ENCODE data around the gene PTPN4. TPM values are rescaled to one million over a fixed set of nuclear protein-coding genes. Genes with fewer than 3 reads are reported as not detected.

Gene PTPN4, protein sequence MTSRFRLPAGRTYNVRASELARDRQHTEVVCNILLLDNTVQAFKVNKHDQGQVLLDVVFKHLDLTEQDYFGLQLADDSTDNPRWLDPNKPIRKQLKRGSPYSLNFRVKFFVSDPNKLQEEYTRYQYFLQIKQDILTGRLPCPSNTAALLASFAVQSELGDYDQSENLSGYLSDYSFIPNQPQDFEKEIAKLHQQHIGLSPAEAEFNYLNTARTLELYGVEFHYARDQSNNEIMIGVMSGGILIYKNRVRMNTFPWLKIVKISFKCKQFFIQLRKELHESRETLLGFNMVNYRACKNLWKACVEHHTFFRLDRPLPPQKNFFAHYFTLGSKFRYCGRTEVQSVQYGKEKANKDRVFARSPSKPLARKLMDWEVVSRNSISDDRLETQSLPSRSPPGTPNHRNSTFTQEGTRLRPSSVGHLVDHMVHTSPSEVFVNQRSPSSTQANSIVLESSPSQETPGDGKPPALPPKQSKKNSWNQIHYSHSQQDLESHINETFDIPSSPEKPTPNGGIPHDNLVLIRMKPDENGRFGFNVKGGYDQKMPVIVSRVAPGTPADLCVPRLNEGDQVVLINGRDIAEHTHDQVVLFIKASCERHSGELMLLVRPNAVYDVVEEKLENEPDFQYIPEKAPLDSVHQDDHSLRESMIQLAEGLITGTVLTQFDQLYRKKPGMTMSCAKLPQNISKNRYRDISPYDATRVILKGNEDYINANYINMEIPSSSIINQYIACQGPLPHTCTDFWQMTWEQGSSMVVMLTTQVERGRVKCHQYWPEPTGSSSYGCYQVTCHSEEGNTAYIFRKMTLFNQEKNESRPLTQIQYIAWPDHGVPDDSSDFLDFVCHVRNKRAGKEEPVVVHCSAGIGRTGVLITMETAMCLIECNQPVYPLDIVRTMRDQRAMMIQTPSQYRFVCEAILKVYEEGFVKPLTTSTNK
- 5.3 and 11.1 TPM in 2 replicates for total RNA-seq (2014; rRNA removed; shearing (Covaris generic); ENCODE audit: low replicate concordance)

DNA sequence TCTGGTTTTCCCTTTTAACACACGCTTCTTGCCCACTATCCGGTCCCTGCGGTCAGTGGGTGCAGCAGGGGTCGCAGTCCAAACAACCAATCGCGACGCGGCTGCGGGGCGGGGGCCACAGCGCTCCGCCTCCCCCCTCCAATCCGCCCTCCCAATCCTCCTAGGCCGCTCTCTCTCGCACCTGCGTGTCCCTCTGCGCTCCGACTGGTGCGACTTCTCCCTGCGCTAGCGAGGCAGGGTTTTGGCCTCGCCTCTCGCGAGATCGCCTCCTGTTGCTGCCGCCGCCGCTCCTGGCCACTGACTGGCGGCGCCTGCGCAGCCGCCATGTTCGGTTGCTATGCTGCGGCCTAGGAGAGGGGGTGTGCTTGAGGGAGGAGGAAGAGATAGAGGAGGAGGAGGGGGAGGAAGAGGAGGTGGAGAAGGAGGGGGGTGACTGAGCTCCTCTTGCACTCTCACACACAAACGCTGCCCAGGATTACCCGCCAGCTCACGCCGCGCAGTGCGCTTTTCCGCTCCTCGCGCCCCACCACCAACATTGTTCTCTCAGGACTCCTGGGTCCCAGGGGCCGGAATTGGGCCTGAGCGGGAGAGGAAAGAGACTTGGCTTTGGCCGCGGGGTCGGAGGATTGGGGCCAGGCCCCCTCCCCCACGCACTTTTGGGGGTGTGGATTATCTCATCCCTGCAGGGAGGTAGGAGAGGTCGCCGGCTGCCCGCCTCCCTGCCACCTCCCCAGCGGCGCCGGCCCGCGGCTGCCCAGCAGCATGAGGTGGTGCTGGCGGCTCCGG is at the start of gene PTPN4:
Gene PTPN4 (plus strand): TSS at position 472 of the 786 bp plus-strand sequence. CDS start 49,932 bp downstream, outside the sequence.
- DNase-seq = peak; percentile 97
- Histone ChIP-seq H3K4me3 (peak within 1 kb of the TSS; percentile 71), H3K36me3 (no peaks in the 10 kb centered on the region), H3K27me3 (no peaks in the 10 kb centered on the region), H3K9me3 (no peaks in the 10 kb centered on the region)

DNA sequence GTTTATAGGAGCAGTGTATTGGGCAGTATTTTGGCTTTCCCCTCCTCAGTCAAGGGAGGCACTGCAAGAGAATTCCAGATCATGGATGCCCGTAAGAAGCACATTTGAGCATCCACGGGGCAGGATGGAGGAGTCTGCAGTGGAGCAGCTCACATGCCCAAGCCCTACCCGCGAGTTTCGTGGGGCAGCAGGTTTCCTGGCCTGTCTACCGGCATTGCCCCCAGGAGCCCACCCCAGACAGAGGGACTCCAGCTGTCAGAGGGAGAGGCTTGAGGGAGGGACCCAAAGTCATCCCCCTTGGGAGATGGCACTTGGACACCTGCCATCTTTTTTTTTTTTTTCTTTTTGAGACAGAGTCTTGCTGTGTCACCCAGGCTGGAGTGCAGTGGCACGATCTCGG is 49.4 kb upstream of the PTPN4 start:
- H3K36me3 ChIP-seq = no peaks in the 10 kb centered on the region
- DNase-seq = no peak
- H3K27me3 ChIP-seq = no peaks in the 10 kb centered on the region
- H3K9me3 ChIP-seq = no peaks in the 10 kb centered on the region
- no peak overlapping the region for H3K4me3 ChIP-seq

DNA sequence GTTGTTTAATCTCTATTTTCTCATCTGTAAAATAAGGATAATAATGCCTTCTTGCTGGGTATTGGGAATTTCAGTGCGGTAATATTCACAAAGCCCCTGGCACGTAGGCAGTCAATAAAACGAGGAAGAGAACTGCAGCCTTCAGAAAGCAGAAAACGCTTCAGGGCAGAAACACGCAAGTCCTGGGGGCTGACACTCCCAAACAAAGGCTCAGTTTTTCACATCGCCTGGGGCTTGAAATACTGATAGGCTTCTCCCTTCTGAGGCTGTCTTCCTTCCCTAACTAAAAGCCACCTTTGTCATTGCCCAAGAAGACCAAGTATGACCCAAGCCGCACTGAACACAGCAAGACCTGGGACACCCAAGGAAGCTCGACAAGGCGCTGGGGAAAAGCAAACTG is 48.4 kb upstream of the PTPN4 start:
- H3K27me3 ChIP-seq = no peaks in the 10 kb centered on the region
- H3K9me3 ChIP-seq = no peaks in the 10 kb centered on the region
- no peaks in the 10 kb centered on the region for H3K36me3 ChIP-seq
- no peak overlapping the region for H3K4me3 ChIP-seq
- no peak for DNase-seq

DNA sequence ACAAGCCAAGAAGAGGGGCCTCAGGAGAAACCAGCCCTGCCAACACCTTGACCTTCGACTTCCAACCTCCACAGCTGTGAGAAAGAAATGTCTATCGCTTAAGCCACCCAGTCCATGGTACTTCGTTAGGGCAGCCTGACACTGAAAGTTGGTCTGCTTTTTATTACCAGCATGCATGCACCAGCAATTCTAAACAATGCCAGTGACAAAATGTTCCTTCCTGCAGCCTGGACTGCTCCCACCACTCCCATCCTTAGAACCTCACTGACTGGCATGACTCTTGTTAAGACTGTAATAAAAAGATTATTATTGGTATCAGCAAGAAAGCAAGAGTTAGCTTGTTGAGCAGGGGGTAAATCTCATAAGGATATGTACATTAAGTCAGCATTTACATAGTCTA is 47.2 kb upstream of the PTPN4 start:
- no peaks in the 10 kb centered on the region for H3K9me3 ChIP-seq
- no peaks in the 10 kb centered on the region for H3K27me3 ChIP-seq
- no peaks in the 10 kb centered on the region for H3K36me3 ChIP-seq
- H3K4me3 ChIP-seq = no peak overlapping the region
- no peak for DNase-seq

DNA sequence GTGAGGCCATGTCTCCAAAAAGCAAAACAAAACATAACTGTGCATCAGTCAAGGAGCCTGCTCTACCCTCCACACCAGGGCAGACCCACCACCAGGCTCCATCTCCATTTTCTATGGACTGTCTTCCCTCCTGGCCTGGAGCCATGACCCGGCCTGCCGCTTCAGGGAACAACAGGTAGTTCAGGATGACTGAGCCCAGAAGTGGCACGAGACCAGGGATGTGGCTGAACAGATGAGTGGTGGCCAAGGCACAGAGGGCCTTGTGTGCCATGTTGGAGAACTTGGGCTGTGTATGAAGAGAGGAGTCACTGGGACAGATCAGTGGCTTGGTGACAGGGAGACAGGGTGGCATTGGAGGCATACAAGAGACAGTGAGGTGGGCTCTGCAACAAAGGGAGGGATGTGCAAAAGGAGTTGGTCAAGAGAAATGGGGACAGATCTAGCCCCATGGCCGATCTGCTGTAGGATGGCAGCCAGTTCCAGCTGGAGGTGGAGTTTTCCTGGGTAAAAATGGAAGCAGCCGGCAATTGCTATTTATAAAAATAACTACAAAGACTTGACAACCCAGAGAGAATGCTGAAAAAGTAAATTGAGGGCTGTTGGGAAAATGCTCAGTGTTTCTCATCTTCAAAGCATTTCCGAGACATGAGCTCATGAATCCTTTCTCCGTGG is 45.8 kb upstream of the PTPN4 start:
- Histone ChIP-seq H3K36me3 (no peaks in the 10 kb centered on the region), H3K4me3 (no peak overlapping the region), H3K9me3 (no peaks in the 10 kb centered on the region), H3K27me3 (no peaks in the 10 kb centered on the region)
- DNase-seq = no peak

DNA sequence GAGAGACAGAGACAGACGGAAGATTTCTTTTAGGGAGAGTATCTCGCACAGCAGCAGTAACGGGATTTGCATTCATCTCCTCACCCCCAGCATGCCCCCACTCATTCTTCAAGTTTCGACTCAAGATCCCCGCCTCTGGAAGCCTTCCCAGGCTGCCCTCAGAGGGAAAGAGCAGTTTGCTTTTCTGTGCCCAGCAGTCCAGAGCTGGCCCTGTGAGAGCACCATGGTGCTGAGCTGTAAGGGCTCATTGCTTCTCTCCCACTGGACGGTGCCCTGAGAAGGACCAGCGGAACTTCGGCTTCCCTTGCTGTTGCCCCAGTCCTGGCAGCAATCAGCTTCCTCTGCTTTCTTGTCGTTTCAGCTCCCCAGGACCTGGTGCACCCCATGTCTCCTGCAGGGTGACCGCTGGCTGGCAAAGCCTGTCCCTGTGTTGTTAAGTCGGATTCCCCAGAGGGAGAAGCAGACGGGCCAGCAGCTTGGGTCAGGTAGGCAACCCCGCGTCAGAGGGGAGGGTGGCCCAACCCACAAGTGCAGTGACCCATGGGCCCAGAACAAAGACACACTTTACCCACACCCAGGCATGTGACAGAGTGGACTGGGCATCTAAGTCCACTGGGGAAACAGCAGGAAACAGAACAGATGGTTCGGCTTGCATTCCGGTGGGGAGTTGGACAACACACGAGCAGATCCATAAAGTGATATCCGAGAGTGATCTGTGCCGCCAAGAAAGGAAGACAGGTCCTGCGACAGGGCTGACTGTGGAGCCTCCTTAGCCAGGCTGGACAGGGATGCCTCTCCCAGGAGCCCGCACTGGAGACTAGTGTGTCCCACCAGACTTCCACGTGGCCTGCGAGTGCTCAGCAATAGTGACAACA is 44.1 kb upstream of the PTPN4 start:
- H3K27me3 ChIP-seq = no peaks in the 10 kb centered on the region
- H3K9me3 ChIP-seq = no peaks in the 10 kb centered on the region
- no peaks in the 10 kb centered on the region for H3K36me3 ChIP-seq
- no peak overlapping the region for H3K4me3 ChIP-seq
- no peak for DNase-seq

DNA sequence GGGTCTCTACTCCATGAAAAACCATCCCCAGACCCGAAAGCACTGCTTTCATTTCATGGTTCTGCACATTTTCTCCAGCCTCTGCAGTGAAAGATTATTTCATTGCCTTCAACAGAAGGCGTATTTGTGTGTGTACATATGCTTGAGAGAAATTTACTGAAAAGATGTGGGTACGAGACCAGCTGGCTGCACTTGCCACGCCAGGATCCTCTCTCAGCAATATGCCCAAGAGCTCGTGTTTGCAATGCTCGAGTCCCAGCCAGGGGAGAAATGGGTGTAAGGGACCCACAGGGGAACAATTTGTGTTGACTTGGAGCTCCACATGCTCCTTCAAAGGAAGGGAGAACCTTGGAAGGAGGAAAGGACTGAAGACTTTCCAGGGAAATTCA is 43.4 kb upstream of the PTPN4 start:
- no peak for DNase-seq
- H3K27me3 ChIP-seq = no peaks in the 10 kb centered on the region
- H3K36me3 ChIP-seq = no peaks in the 10 kb centered on the region
- H3K9me3 ChIP-seq = no peaks in the 10 kb centered on the region
- no peak overlapping the region for H3K4me3 ChIP-seq

DNA sequence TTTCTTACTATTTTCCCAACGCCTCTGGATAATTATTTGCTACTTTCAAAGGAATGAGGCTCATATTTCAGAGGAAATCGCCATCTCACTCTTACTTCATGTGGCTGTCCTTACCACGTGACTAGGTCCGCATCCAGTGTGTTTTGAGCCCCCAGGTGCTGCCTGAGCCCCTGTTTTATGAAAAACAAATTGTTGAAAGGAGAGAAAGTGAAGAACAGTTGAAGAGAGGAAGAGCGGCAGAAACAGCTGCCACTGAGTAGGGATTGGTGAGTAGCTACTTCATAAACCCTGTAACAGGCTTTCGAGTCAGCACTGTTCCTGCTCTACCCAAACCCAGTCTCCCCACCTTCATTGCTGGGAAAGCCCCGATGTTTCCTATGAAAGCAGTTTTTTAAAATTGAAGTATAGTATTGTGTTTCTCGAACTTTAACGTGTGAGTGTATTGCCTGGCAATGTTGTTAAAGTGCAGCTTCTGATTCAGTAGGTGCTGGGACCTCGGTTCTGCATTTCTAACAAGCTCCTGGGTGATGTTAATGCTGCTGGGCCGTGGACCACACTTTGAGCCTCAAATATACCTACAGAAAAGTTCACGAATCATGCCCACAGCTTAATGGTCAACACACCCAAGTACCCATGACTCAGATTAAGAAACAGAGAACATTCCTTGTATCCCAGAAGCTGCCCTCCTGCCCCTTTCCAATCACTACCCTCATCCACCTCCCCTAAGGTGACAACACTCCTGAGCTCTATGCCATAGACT is 41.0 kb upstream of the PTPN4 start:
- DNase-seq = no peak
- Histone ChIP-seq H3K4me3 (no peak overlapping the region), H3K27me3 (no peaks in the 10 kb centered on the region), H3K36me3 (no peaks in the 10 kb centered on the region), H3K9me3 (no peaks in the 10 kb centered on the region)

DNA sequence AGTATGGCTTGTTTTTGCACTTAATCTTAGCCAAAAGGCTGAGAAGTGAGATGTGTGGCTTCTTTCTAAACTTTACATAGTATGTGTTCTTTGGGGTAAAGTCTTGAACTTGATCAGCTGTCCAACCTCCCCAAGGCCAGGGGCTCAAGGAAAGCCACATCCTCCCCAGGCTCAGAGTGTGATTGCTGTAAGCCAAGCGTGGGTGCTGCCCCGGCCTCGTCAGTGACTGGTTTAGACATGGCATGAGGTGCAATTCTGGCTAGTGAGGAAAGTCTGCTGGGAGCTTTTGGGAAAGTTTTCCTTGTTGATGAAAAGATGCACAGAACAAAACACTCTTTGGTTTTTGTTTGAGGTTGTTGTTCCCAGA is 40.5 kb upstream of the PTPN4 start:
- H3K36me3 ChIP-seq = no peaks in the 10 kb centered on the region
- H3K27me3 ChIP-seq = no peaks in the 10 kb centered on the region
- H3K4me3 ChIP-seq = no peak overlapping the region

DNA sequence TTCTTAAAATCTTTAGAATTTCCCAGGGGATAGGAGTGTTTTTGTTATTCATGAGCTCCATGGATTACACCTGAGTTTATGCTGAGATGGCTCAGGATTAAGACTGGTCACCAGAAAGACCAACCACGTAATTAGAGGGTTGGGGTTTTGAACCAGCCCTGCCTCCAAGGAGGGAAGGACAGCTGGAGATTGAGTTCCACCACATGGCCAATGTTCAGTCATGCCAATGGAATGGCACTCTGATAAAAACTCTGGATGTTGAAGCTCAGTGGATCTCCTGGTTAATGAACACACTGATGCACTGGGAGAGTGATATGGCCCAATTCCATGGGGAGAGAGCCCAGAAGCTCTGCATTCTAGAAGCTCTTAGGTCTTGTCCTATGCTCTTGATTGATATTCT is 38.7 kb upstream of the PTPN4 start:
- H3K36me3 ChIP-seq = no peaks in the 10 kb centered on the region
- H3K9me3 ChIP-seq = no peaks in the 10 kb centered on the region
- no peak for DNase-seq
- H3K4me3 ChIP-seq = no peak overlapping the region
- H3K27me3 ChIP-seq = no peaks in the 10 kb centered on the region

More for the DNA sequence above, 40.5 kb upstream of the PTPN4 start:
- H3K9me3 ChIP-seq = no peaks in the 10 kb centered on the region
- no peak for DNase-seq

DNA sequence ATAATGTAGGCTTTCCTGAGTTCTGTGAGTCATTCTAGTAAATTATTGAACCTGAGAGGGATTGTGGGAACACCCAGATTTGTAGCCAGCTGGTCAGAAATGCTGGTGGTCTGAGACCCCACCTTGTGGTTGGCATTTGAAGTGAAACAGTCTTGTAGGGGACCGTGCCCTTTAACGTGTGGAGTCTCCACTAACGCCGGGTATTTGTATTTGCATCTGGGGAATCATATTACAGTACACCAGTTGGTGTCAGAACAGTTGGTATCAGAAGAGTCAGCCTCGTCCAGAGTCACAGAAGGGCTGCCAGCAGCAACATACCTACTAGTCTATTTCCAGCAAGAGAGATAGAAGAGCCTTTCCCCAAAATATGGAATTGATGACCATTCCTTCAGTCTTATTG is 38.3 kb upstream of the PTPN4 start:
- Histone ChIP-seq H3K36me3 (no peaks in the 10 kb centered on the region), H3K4me3 (no peak overlapping the region), H3K9me3 (no peaks in the 10 kb centered on the region), H3K27me3 (no peaks in the 10 kb centered on the region)
- DNase-seq = no peak

DNA sequence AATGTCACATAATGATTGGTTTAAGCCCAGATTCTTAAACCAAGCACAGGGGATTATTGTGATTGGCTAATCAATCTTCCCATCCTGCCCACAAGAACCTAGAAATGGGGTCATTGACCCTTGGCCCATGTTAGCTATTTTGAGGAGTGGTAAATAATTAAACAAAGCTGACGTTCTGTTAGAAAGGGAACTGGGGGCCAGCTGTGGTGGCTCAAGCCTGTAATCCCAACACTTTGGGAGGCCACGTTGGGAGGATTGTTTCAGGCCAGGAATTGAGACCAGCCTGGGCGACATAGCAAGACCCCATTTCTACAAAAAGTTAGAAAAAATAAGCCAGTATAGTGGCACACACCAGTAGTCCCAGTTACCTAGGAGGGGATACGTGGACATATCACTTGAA is 37.8 kb upstream of the PTPN4 start:
- Histone ChIP-seq H3K4me3 (no peak overlapping the region), H3K27me3 (no peaks in the 10 kb centered on the region), H3K9me3 (no peaks in the 10 kb centered on the region), H3K36me3 (no peaks in the 10 kb centered on the region)
- DNase-seq = no peak

DNA sequence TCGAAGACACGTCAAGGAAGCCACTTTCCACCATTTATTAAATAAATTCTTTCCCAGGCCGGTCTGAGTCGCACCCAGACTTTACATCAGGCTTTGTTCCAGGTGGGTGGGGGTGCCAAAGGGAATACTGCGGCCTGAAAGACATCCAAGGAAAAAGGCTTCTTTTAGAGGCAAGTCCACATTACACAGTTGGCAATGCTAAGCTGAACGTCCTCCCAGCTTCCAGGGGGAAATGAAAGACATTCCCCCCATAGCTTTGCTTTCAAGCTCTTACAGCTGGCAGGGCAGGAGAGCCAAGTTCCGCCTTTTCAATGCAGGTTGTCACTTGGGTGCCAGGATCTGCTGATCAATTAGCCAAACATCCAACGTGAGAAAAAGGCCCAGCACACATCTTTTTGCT is 36.5 kb upstream of the PTPN4 start:
- no peaks in the 10 kb centered on the region for H3K36me3 ChIP-seq
- no peak for DNase-seq
- no peak overlapping the region for H3K4me3 ChIP-seq
- no peaks in the 10 kb centered on the region for H3K9me3 ChIP-seq
- H3K27me3 ChIP-seq = no peaks in the 10 kb centered on the region

DNA sequence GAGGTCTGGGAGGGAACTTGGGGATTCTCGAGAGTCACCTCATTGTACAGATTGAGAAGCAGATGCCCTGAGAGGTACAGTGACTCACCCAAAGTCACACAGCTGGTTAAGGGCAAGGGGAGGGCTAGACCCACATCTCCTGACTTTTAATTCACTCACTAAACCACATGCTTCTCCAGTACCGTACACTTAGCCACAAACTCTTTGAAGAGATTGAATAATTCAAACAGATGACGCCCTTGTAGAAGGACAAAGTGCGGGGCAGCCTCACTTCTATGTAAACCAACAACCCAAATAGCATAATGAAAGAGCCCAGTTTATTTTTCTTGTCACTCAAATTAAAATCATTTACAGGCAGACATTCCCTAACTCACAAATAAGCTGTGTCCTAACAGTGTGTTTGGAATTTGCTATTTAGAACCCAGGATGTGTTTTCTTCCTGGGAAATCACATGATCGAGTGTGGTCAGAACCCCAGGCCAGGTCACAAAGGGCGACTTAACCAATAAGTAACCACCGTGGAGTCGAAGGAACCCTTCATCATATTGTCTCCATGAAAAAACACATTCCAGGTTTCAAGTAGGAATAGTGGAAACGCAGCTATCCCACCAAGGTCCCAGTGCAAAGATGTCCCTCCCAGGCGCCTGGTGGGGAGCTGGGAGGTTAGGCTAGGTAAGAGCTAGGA is 35.8 kb upstream of the PTPN4 start:
- H3K27me3 ChIP-seq = no peaks in the 10 kb centered on the region
- H3K4me3 ChIP-seq = no peak overlapping the region
- DNase-seq = no peak
- no peaks in the 10 kb centered on the region for H3K9me3 ChIP-seq
- H3K36me3 ChIP-seq = no peaks in the 10 kb centered on the region
